T-cell (primary cell): ENCODE data around the gene OR2B2. TPM values are rescaled to one million over a fixed set of nuclear protein-coding genes. Genes with fewer than 3 reads are reported as not detected.
"Not testable (repeated sequence)": the region's sequence is repeated elsewhere in the genome, so short reads cannot be mapped to it uniquely, and the experiment has no call there.

Experiments
- ATAC-seq, 4 experiments: fragments of 200-7000 bp in 3 of 4; fragments of 150-1000 bp in 1 of 4; cut with Tn5 transposase; replicated peaks in 1 of 4; 1 replicate in 3 of 4; 2 replicates in 1 of 4; pipeline ENCODE4 v1.10.0; 2021; ENCODE audit warnings: moderate library complexity in 3 of 4, mild to moderate bottlenecking in 2 of 4, moderate number of reproducible peaks in 1 of 4
- CTCF ChIA-PET, 2 donors: fragments of 300-600 bp; sonication (Branson Sonifier 250); formaldehyde crosslinking; loops; one replicate each; lab custom pipeline; 2022; ENCODE audit warnings: antibody characterized with exemption in 2 of 2; lab: Charles Lee
- POLR2A ChIA-PET, 2 donors: fragments of 300-600 bp; sonication (Branson Sonifier 250); formaldehyde crosslinking; loops; one replicate each; lab custom pipeline; 2022; ENCODE audit warnings: antibody characterized with exemption in 2 of 2; lab: Charles Lee
- DNase-seq, 35 experiments: peaks; one replicate each; pipeline versions ENCODE4 v3.0.0 to v3.0.0-alpha.2; 2013 to 2023
- H3K27ac ChIP-seq: one replicate; pipeline ENCODE4 v1.5.1; 2013; ENCODE audit warnings: low read length
- H3K27me3 ChIP-seq, 2 experiments: replicated peaks in 1 of 2; 1 replicate in 1 of 2; 2 replicates in 1 of 2; pipeline versions ENCODE4 v1.6.1 to v1.7.0; 2013; ENCODE audit warnings: low read length in 1 of 2, mixed read lengths in 1 of 2; ENCODE audit not compliant: control insufficient read depth in 2 of 2, insufficient read depth in 2 of 2; ENCODE audit errors: extremely low read depth in 1 of 2
- H3K36me3 ChIP-seq, 2 donors: 1 replicate in 1 of 2; 2 replicates in 1 of 2; pipeline versions ENCODE4 v1.6.1 to v1.7.0; 2013; ENCODE audit warnings: low read length in 1 of 2; ENCODE audit not compliant: control insufficient read depth in 2 of 2, insufficient read depth in 1 of 2; ENCODE audit errors: extremely low read depth in 1 of 2
- H3K4me1 ChIP-seq, 2 experiments: 1 replicate in 1 of 2; 2 replicates in 1 of 2; pipeline versions ENCODE4 v1.6.1 to v1.7.0; 2013; ENCODE audit warnings: low read length in 2 of 2, mixed read lengths in 1 of 2; ENCODE audit not compliant: insufficient read depth in 2 of 2, control insufficient read depth in 1 of 2; ENCODE audit errors: extremely low read depth in 1 of 2
- H3K4me3 ChIP-seq, 2 donors: 1 replicate in 1 of 2; 2 replicates in 1 of 2; pipeline versions ENCODE4 v1.5.1 to v1.7.0; 2013; ENCODE audit warnings: mild to moderate bottlenecking in 2 of 2, low read length in 1 of 2, moderate library complexity in 1 of 2; ENCODE audit not compliant: control insufficient read depth in 1 of 2; ENCODE audit errors: extremely low read depth in 1 of 2
- H3K9me3 ChIP-seq: 2 replicates; pipeline ENCODE4 v1.7.0; 2013
- H3K27ac Mint-ChIP-seq, 2 donors: one replicate each; pipeline ENCODE4 v1.8.0; 2020 to 2021; ENCODE audit warnings: mild to moderate bottlenecking in 2 of 2, mixed read lengths in 2 of 2
- H3K27me3 Mint-ChIP-seq, 2 donors: one replicate each; pipeline ENCODE4 v1.8.0; 2021 to 2022; ENCODE audit warnings: mixed read lengths in 2 of 2
- H3K36me3 Mint-ChIP-seq: one replicate; pipeline ENCODE4 v1.8.0; 2021; ENCODE audit warnings: mixed read lengths
- H3K4me1 Mint-ChIP-seq, 3 donors: one replicate each; pipeline ENCODE4 v1.8.0; 2020 to 2022; ENCODE audit warnings: mixed read lengths in 3 of 3, mild to moderate bottlenecking in 1 of 3
- H3K4me3 Mint-ChIP-seq, 3 donors: one replicate each; pipeline ENCODE4 v1.8.0; 2020 to 2022; ENCODE audit warnings: mild to moderate bottlenecking in 3 of 3, mixed read lengths in 3 of 3, moderate library complexity in 3 of 3
- H3K9me3 Mint-ChIP-seq, 3 donors: one replicate each; pipeline ENCODE4 v1.8.0; 2020 to 2022; ENCODE audit warnings: mixed read lengths in 3 of 3
- WGBS: methylation state at CpG from one replicate; pipeline ENCODE4 v1.1.5; 2013; ENCODE audit warnings: missing lambda C conversion rate; ENCODE audit not compliant: insufficient coverage; 5-methylcytosine and 5-hydroxymethylcytosine counted together
- total RNA-seq, 35 experiments: library from RNA in 6 of 35; stranded (reverse) in 6 of 35; fragments of 120-200 nt in 1 of 35; gene quantifications; one replicate each; pipeline versions ENCODE4 v1.2.1 to v1.2.4 and lab custom pipeline; 2013 to 2026

Gene OR2B2
- total RNA-seq, 5 donors from 2014 or later (not counting 1 experiment from before 2014, with no cell fraction given), result not detected

GRCh38 chr6:27940766-27941165, 28.6 kb upstream of the OR2B2 start:
- no peak overlapping the region for H3K27ac ChIP-seq
- ChIA-PET CTCF (no interaction called here), POLR2A (no interaction called here)
- DNase-seq, result no peak
- no peaks in the 10 kb centered on the region for H3K4me1 ChIP-seq
- peaks cover 0 to 23% of the 10 kb centered on the region in 2 experiments for H3K27me3 ChIP-seq
- Mint-ChIP-seq H3K27ac (no peak overlapping the region), H3K4me1 (no peaks in the 10 kb centered on the region), H3K27me3 (peaks cover 49 to 57% of the 10 kb centered on the region in 2 donors), H3K36me3 (no peaks in the 10 kb centered on the region), H3K9me3 (no peaks in the 10 kb centered on the region), H3K4me3 (no peak overlapping the region)
- no peak overlapping the region for H3K4me3 ChIP-seq
- no peaks in the 10 kb centered on the region for H3K36me3 ChIP-seq
- WGBS, result no CpG with 5 or more reads among the region's 1 CpG
- no peaks in the 10 kb centered on the region for H3K9me3 ChIP-seq
- no peak for ATAC-seq

- Mint-ChIP-seq H3K36me3 (no peaks in the 10 kb centered on the region), H3K27ac (no peak overlapping the region), H3K4me3 (no peak overlapping the region), H3K4me1 (no peaks in the 10 kb centered on the region), H3K9me3 (no peaks in the 10 kb centered on the region), H3K27me3 (peaks cover 32 to 39% of the 10 kb centered on the region in 2 donors)
- H3K4me3 ChIP-seq, result no peak overlapping the region
- peaks cover 0 to 7% of the 10 kb centered on the region in 2 experiments for H3K27me3 ChIP-seq
- H3K27ac ChIP-seq, result no peak overlapping the region
- ChIA-PET CTCF (interaction anchor here (0.5 to 0.6 kb wide), 2 partner anchors 159 to 809 kb away, joined by 3 read pairs; no protein-coding TSS in a partner anchor), POLR2A (no interaction called here)
- no peak for ATAC-seq
- WGBS, result no CpG with 5 or more reads among the region's 2 CpGs
- no peaks in the 10 kb centered on the region for H3K4me1 ChIP-seq
- H3K9me3 ChIP-seq, result no peaks in the 10 kb centered on the region
- DNase-seq, result no peak
- no peaks in the 10 kb centered on the region for H3K36me3 ChIP-seq
Observed at GRCh38 chr6:27931209-27931608, 19.0 kb upstream of the OR2B2 start.

- H3K36me3 Mint-ChIP-seq, ATAC-seq, H3K27ac Mint-ChIP-seq, H3K4me3 Mint-ChIP-seq, H3K9me3 ChIP-seq, H3K4me1 Mint-ChIP-seq, H3K9me3 Mint-ChIP-seq, H3K4me3 ChIP-seq, POLR2A ChIA-PET, DNase-seq, H3K36me3 ChIP-seq, H3K4me1 ChIP-seq, H3K27ac ChIP-seq, CTCF ChIA-PET: not testable (repeated sequence)
- peaks cover 27 to 33% of the 10 kb centered on the region in 2 donors for H3K27me3 Mint-ChIP-seq
- H3K27me3 ChIP-seq, result peaks cover 0 to 10% of the 10 kb centered on the region in 2 experiments
- 71% methylated on average over 1 of the region's 5 CpGs for WGBS
Observed at GRCh38 chr6:27929930-27930329, 17.7 kb upstream of the OR2B2 start.

- CTCF ChIA-PET, result interaction anchor here (0.5 to 0.7 kb wide), 2 partner anchors 63 to 65 kb away, joined by 3 read pairs; no protein-coding TSS in a partner anchor
- H3K27me3 ChIP-seq, result peaks cover 0 to 12% of the 10 kb centered on the region in 2 experiments
- DNase-seq, H3K36me3 ChIP-seq, ATAC-seq, H3K36me3 Mint-ChIP-seq, H3K4me1 Mint-ChIP-seq, H3K4me3 ChIP-seq, H3K4me3 Mint-ChIP-seq, H3K9me3 Mint-ChIP-seq, H3K27ac Mint-ChIP-seq, H3K9me3 ChIP-seq, H3K27ac ChIP-seq, POLR2A ChIA-PET, H3K4me1 ChIP-seq: not testable (repeated sequence)
- peaks cover 18 to 29% of the 10 kb centered on the region in 2 donors for H3K27me3 Mint-ChIP-seq
- WGBS, result 100% methylated on average over 1 of the region's 2 CpGs
Observed at GRCh38 chr6:27928041-27928440, 15.8 kb upstream of the OR2B2 start.

- Mint-ChIP-seq H3K4me3 (no peak overlapping the region), H3K4me1 (no peaks in the 10 kb centered on the region), H3K27ac (no peak overlapping the region), H3K27me3 (peaks cover 24 to 38% of the 10 kb centered on the region in 2 donors), H3K9me3 (peaks cover 0 to 5% (median 0%) of the 10 kb centered on the region in 3 donors), H3K36me3 (no peaks in the 10 kb centered on the region)
- ATAC-seq (no peak), DNase-seq (no peak)
- Histone ChIP-seq H3K27ac (no peak overlapping the region), H3K9me3 (no peaks in the 10 kb centered on the region), H3K27me3 (peaks cover 0 to 16% of the 10 kb centered on the region in 2 experiments), H3K4me3 (no peak overlapping the region), H3K36me3 (no peaks in the 10 kb centered on the region), H3K4me1 (no peaks in the 10 kb centered on the region)
- ChIA-PET POLR2A (no interaction called here), CTCF (interaction anchor here (0.5 kb wide), 2 partner anchors 137 to 914 kb away, joined by 3 to 4 read pairs; no protein-coding TSS in a partner anchor)
- no CpG with 5 or more reads among the region's 6 CpGs for WGBS
Observed at GRCh38 chr6:27924179-27924578, 12.0 kb upstream of the OR2B2 start.

- CTCF ChIA-PET, result no interaction called here
- Histone ChIP-seq H3K4me3 (no peak overlapping the region), H3K27me3 (peaks cover 0 to 13% of the 10 kb centered on the region in 2 experiments), H3K27ac (no peak overlapping the region), H3K9me3 (no peaks in the 10 kb centered on the region), H3K4me1 (no peaks in the 10 kb centered on the region), H3K36me3 (no peaks in the 10 kb centered on the region)
- Mint-ChIP-seq H3K27ac (no peak overlapping the region), H3K4me3 (no peak overlapping the region), H3K27me3 (peaks cover 22 to 34% of the 10 kb centered on the region in 2 donors), H3K9me3 (peaks cover 0 to 5% (median 0%) of the 10 kb centered on the region in 3 donors), H3K4me1 (no peaks in the 10 kb centered on the region), H3K36me3 (no peaks in the 10 kb centered on the region)
- no peak for ATAC-seq
- POLR2A ChIA-PET, result no interaction called here
- no peak for DNase-seq
Observed at GRCh38 chr6:27922949-27923348, 10.8 kb upstream of the OR2B2 start.
